ENCODE results near the gene CFAP54. TPM values are rescaled to one million over a fixed set of nuclear protein-coding genes. Genes with fewer than 3 reads are reported as not detected.

The CFAP54 gene
- total RNA-seq, 1 experiment from 2014 or later, result 0.09 TPM

- TF ChIP-seq ARID4B (CRISPR knock-in tag; IDR thresholded peaks at IDR 0.05; ENCODE audit: borderline replicate concordance), result no peak
Measured at GRCh38 chr12:96571101-96571862, 81.9 kb downstream of the CFAP54 start (continued).

GRCh38 chr12:96578526-96579125 is 89.2 kb downstream of the CFAP54 start:
- H3K27ac Mint-ChIP-seq, result no peak overlapping the region
- H3K36me3 Mint-ChIP-seq, result no peaks in the 10 kb centered on the region
- ATAC-seq (peak; percentile 71), DNase-seq (ENCODE audit: low spot score) (no peak)
- TF ChIP-seq CTCF (IDR thresholded peaks at IDR 0.05) (peak; percentile 50), E2F1 (CRISPR knock-in tag; IDR thresholded peaks at IDR 0.05) (no peak), USF2 (CRISPR knock-in tag; IDR thresholded peaks at IDR 0.05) (no peak), MLX (CRISPR knock-in tag; IDR thresholded peaks at IDR 0.05) (no peak), MYBL2 (CRISPR knock-in tag; IDR thresholded peaks at IDR 0.05) (no peak), SMAD3 (CRISPR knock-in tag; IDR thresholded peaks at IDR 0.05; ENCODE audit: borderline replicate concordance) (no peak), MXD4 (CRISPR knock-in tag; IDR thresholded peaks at IDR 0.05; ENCODE audit: borderline replicate concordance) (no peak)
- no peaks in the 10 kb centered on the region for H3K27me3 Mint-ChIP-seq (ENCODE audit: low read depth)
- peaks cover 16% of the 10 kb centered on the region for H3K4me1 Mint-ChIP-seq
- ChIA-PET CTCF (interaction anchor here (0.9 to 1.5 kb wide), 4 partner anchors 172 to 571 kb away, joined by 3 to 11 read pairs (median 3); no protein-coding TSS in a partner anchor), POLR2A (no interaction called here)
- H3K4me3 Mint-ChIP-seq, result no peak overlapping the region
- H3K9me3 Mint-ChIP-seq, result no peaks in the 10 kb centered on the region

- no peaks in the 10 kb centered on the region for H3K36me3 Mint-ChIP-seq
- peaks cover 3% of the 10 kb centered on the region for H3K9me3 Mint-ChIP-seq
- H3K4me1 Mint-ChIP-seq, result peaks cover 6% of the 10 kb centered on the region; the same call in 1 of the 2 replicates
- 0 out of 2 replicates have a peak, but pooled peaks cover under 1% of the 10 kb centered on the region for H3K27me3 Mint-ChIP-seq (ENCODE audit: low read depth)
- ATAC-seq (no peak), DNase-seq (ENCODE audit: low spot score) (no peak)
- ChIA-PET CTCF (no interaction called here), POLR2A (no interaction called here)
- no peak overlapping the region for H3K4me3 Mint-ChIP-seq
- H3K27ac Mint-ChIP-seq, result no peak overlapping the region
- TF ChIP-seq SMAD3 (CRISPR knock-in tag; IDR thresholded peaks at IDR 0.05; ENCODE audit: borderline replicate concordance), result no peak
- no peak for TF ChIP-seq MXD4 (CRISPR knock-in tag; IDR thresholded peaks at IDR 0.05; ENCODE audit: borderline replicate concordance)
- TF ChIP-seq KAT7 (CRISPR knock-in tag; IDR thresholded peaks at IDR 0.05; ENCODE audit: borderline replicate concordance), result no peak
- no peak for TF ChIP-seq PRDM15 (CRISPR knock-in tag; IDR thresholded peaks at IDR 0.05)
- TF ChIP-seq IRF2 (CRISPR knock-in tag; IDR thresholded peaks at IDR 0.05; ENCODE audit: borderline replicate concordance, low read depth), result no peak
- TF ChIP-seq E2F5 (CRISPR knock-in tag; IDR thresholded peaks at IDR 0.05), result no peak
- no peak for TF ChIP-seq ZNF263 (CRISPR knock-in tag; IDR thresholded peaks at IDR 0.05; ENCODE audit: low read depth)
- TF ChIP-seq USF2 (CRISPR knock-in tag; IDR thresholded peaks at IDR 0.05), result no peak
Measured at GRCh38 chr12:96585977-96586376, 96.6 kb downstream of the CFAP54 start.
